Stimulated activated CD8-positive, alpha-beta memory T cell treated with anti-CD3 and anti-CD28 coated beads, Interleukin-7, amount 100 ng/mL, for 48 hours (primary cell): ENCODE measurements around the gene EGLN3.
"Not testable (repeated sequence)": the region's sequence is repeated elsewhere in the genome, so short reads cannot be mapped to it uniquely, and the experiment has no call there.

Source experiments
- DNase-seq, 2 donors: peaks; one replicate each; pipeline ENCODE4 v3.0.0-alpha.2; 2020; ENCODE audit warnings: low read depth in 1 of 2; ENCODE audit errors: extremely low read depth in 1 of 2

The EGLN3 gene

DNA sequence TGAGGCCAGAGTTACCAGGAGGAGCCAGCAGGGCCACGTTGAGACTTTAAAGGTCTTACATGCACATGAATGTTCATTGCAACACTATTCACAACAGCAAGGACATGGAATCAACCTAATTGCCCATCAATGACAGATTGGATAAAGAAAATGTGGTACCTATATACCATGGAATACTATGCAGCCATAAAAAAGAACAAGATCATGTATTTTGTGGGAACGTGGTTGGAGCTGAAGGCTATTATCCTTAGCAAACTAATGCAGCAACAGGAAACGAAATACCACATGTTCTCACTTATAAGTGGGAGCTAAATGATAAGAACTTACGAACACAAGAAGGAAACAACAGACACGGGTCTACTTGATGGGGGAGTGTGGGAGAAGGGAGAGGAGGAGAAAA is 11.6 kb upstream of the EGLN3 start:
- not testable (repeated sequence) for DNase-seq

DNA sequence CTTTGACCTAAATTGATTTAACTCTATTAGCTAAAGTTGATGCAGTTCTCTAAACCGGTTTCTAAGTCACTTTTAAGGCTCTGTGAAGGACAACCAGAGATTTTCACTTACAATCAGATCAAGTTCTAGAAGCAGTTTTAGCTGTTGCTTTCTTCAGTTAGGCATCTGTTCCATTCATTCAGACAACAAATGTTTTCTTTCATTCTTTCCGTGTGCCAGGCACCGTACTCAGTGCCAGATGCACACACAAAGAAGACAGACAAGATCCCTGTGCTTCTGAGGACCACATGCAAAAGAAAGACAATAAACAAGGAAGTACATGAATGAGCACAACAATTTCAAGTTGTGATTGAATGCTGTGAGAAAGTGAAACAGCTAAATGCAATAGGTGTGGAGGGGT is 11.1 kb upstream of the EGLN3 start:
- DNase-seq: no peak

DNA sequence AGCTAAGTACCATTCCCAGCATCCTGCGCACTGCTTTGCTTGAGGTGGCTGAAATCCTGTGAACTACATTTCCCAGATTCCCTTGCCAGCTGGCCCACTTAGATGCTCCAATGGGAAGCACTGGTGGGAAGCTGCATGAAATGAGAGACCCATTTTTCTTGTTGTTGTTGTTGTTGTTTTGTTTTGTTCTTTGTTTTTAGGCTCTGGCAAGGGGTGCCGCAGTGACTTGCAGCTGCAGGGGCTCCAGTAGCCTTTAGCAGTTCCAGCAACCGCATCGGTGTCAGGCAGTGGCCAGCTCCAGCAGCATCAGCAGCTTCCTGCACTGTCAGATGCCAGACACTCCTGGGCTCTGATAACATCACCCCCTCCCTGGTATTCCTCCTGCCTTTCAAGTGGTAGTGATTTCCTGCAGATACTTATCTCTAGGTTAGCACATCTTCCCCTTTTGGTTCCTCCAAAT is 8.8 kb upstream of the EGLN3 start:
- no peak for DNase-seq

DNA sequence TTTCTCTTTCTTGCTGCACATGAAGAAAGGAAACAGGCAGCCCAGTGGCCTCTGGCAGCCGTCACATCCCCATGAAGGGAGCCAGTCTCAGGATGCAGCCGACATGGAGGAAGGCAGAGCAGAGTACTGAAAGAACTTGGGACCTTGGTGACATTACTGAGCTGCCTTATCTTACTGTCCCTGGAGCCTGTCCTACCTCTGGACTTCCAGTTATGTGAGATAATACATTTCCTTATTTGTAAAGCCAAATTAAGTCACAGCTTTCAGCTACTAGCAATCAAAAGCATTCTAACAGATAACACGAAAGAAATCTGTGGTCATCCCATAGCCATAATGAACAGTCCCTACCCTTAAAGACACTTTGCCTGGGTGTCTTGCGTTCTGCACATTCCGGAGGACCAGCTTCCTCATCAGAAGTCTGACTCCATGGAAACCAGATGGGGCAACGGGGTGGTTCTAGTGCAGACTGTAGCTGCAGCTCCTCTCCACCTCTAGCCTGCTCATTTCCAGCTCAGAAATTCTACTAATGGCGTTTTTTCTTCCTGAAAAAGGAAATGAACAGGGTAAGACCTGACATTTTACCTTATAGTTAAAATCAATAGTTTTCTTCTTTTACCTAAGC is 7.8 kb upstream of the EGLN3 start:
- no peak for DNase-seq

DNA sequence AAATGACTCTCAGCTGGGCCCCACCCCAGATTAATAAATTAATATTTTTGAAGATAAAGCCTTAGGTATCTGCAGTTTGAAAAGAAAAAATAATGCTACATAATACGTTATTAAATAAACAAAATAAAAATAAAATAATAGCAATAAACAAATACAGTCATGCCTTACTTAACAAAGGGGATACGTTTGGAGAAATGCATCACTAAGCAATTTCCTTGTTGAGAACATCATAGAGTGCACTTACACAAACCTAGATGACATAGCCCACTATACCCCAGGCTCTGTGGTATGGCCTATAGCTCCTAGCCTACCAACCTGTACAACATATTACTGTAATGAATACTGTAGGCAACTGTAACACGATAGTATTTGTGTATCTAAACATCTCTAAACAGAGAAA is 7.1 kb upstream of the EGLN3 start:
- no peak for DNase-seq

DNA sequence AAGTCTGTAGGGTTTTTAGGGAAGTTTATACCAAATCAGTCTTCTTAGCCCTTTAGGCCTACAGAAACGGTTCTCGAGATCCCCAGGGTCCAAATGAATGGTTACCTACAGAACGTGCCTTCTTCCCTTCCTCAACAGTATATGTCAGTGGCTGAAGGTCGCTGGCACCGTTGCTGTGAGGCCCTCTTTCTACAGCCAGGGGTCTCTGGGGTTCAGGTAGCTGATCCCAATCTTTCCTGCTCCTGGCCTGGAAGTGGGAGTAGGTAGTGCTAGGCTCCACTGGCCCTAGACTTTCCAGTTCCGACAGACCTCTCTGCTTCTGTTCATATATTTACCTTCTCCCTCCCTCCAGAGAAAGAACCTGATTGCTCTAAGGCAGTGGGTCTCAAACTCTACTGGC is 6.4 kb upstream of the EGLN3 start:
- DNase-seq: no peak

DNA sequence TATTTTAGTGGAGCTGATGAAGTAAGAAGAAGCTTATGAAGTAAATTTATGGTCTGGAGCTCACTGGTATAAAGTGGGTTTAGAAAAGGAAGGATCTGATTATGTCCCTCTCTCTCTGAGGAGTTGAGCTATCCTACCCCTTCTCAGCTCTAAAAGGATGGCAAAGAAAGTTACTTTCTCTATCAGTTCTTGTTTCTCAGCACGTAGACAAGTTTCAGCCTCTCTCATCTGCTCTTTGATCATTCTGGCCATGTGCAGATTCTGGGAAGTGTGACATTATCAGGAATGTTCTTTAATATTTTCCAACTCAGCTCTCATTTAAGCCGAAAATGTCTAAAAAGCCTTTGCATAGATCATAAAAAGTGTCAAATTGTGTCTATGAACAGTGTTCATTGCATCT is 5.8 kb upstream of the EGLN3 start:
- no peak for DNase-seq

DNA sequence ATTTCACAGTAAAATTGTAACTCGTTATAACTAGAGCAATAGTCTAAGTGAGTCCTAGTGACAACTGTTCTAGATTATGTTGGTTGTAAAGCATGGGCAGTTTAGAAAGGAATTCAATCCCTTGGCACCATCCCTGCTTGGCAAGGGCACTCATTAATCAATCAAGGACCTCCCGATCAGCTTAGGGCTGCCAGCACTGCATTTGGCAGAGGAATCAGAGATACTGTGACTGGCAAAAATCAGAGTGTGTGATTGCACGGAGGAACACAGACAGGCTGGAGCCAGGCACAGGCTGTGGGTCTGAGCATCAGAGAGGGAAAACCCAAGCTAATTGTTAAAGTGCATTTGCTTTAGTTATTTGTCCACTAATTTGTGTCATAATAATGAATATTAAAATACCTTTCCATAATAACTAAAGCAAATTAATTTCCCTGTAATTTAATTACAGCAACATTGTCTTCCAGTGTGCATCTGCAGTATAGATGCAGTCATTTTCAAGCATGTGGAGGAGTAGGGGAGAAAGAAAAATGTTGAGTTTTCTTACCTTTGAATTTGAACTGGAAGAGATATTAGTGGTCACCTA is 3.2 kb upstream of the EGLN3 start:
- no peak for DNase-seq

DNA sequence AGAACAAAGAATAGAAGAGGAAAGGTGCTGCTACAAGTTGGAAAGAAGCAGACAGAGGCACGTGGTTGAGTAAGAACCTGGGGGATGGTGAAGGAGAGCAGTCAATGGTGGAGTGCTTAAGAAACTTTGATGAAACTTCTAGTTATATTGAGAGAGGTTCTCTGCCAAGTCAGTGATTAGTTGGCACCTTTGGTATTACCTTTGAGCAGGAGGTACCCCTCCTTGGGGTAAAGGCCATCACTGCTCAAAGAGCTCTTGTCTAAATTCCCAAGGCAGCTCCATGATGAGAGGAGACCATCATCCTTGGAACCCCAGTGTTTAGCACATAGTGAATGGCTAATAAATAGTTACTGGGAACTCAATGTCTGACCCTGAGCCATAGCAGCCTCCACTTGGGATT is 1.7 kb upstream of the EGLN3 start:
- no peak for DNase-seq

DNA sequence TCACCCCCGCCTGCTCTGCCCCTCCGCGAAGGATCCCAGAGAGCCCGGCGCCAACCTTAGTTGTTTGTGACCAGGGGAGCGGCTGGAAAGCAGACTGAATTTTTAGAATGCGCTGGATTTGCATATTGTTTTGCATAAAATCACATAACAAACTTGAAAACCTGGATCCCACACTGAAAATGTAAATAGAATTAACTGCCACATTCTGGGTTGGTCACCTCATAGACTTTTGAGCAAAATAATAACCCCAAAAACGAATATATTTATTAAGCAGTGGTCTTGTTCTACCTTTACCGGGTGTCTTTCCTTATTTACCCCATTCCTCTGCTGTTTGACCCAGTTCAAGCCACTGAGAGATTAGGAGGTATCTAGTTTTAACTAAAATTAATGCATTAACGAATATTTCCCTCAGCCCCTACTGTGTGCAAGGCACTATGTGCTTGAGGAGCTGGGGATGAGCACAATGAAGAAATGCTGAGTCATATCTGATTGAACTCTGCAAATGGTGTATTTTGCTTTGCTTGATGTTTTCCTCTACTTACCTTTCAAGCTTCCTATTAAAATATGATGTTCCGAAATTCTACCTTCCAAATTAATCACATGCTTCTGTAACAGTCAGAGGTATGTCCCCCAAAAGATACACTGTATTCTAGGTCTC is 438 bp upstream of the EGLN3 start:
- DNase-seq: no peak

DNA sequence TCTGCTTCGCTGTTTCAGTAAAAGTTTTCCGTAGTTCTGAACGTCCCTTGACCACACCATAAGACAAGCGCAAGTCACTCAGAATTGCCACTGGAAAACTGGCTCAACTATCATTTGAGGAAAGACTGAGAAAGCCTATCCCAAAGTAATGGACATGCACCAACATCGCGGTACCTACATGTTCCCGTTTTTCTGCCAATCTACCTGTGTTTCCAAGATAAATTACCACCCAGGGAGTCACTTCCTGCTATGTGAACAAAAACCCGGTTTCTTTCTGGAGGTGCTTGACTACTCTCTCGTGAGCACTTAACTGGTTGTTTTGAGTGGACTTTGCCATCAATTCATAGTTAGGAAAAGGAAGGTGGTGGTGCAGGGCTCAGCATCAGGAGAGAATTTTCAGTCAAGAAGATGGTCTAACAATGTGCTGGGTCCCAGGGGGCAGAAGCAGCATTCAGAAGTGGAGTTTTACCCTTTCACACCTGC is 1.4 kb downstream of the EGLN3 start:
- no peak for DNase-seq

DNA sequence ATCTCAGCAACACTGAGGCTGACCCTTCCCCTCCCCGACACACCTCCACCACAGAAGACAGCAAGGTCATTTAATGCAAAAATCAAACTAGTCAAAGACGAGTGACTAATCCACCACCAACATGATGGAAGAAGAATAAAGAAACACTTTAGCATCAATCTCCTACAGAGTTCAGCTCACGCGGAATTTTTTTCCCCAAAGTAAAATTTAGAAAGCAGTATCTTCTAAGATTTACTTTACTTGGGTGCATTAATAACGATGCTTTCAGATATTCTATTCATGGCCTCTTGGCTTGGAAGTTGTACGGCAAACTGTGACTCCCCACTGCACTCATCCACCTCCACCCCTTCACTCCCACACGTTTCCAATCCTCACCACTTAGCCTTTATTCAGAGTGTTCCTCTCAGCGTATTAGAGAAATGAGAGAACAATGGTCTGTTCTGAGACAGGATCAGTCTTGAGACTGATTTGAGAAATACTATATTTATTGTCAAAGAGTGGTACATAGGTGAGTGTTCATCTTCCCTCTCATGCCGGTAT is 1.9 kb downstream of the EGLN3 start:
- no peak for DNase-seq

DNA sequence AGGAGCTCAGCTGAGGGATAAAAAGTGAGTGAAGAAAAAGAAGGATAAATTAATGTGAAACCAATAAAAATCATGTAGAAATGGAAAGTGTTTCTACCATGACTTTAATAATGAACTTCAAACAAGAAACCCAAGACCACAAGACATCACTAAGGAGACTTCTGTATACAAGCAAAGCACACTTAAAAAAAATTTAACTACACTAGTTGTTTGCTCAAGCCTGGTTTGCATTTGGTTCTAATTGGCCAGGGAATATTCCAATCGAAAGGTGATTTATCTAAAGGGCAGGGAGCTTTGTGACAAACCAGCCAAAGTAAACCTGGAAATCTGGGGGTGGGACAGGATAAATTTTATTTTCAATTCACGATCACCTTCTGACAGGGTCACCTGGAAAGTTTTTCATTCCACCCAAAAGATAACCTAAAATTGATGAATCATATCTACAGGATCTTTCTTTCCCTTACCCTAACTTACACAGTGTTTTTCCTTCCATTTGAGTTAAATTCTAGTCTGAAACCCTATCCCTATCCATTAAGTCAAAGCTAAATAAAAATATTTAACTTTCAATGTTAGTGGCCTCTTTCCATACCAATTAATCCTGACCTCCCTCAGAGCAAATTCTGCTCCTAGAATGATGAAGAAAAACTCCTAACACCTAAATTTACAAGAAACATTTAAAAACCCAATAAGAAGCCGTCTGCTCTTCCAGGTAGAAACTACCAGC is 2.6 kb downstream of the EGLN3 start:
- DNase-seq: no peak

DNA sequence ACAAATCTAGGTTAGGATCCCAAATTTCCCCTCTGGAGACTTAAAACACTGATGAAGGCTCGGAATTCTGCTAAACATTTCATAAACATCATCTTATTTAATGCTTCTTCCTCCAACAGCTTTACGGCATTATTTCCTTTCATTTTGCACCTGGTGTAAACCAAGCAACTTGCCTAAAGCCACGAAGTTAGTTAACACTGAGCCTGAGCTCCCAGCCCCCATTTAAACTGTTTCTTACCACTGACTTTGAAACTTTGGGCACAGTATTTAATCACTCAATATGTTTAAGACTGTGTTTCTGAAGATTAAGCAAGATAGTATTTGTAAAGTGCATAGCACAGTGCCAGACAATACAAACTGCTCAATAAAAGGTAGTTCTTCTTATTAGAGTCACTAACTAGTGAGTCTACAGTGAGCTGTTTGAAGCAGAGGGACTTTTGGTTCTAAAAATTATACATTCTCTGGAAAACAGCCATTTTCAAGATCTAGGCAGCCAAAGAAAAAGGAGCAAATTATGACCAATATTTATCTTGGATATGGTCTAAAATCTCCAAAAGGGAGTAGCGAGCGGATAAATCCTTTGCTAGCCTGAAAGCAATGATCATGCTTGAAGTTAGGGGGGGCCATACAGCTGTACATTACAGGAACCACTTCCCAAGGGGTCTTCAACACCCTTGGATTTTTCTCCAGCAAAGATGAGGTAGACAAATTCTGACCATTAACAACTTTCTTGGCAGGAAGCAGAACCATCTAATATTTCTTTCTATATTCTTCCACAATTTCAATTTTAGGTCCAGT is 4.0 kb downstream of the EGLN3 start:
- no peak for DNase-seq

DNA sequence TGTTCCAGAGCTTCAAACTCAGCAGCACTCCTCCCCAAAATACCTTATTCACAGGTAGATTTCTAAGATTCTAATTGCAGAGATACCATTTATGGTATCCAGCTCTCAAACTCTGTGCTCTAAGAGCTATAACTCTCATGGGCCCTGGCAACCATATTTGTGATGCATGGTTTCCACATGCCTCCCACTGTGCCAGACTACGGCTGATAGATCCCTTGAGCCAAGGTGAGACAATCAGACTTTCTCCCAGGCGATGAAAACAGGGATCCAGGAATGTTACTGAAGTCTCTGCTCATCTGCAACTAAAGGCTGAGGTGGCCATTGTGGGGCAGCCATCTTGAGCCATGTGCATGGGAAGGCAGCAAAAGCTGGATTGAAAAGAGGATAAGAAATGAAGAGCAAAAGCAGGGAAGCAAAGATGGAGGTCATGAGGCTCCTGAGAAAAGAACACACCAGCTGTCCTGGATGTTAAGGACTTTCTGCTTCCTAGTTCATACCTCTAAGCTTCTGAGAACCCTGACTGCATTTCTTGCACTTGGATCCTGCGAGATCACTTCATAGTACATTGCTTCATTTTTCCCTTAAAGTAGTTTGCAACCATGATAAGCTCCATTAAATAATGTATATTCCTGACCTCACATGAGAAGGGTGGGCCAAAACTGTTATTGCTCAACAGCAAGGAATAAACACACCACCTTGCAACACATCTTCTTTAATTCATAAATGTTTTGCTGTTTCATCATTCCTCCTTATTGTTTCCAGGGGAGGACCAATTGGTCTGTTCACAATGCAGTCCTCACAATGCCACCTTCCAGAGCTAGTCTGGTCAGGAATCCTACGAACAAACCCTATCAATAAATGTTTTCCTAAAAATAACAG is 5.4 kb downstream of the EGLN3 start:
- no peak for DNase-seq

DNA sequence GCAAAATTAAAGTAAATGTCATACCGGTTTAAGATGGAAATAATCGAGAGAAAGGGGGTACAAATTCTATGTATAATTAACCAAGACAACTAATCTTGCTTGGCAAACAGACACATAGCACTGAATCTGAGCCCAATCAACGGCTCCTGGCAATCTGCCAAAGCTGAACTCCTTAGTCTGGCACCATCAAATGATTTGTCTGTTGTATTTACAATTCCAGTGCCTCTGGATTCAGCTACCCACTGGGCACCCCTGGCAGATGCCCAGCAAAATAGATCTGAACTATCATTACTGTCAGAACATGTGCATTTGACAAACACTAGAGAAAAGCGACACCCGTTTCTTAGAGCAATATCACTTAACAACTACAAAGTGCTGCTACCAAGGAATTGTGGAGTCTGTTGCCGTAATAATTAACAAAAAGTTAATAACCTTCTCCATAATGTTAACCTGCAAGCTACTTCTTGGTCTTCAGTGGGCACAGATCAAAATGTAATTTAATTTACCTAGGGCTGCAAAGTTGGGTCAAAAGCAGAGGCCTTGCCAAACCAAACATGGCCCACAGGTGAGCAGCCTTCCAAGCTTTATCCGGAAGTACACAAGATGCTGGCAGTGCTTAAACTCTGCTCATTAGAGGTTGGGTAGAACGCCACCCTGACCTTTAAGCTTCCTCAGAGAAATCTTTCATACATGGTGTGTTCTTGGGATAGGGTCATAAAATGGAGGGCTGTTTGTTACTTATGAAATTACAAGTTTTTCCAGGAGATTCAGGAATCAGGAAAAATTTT is 7.6 kb downstream of the EGLN3 start:
- DNase-seq: no peak

DNA sequence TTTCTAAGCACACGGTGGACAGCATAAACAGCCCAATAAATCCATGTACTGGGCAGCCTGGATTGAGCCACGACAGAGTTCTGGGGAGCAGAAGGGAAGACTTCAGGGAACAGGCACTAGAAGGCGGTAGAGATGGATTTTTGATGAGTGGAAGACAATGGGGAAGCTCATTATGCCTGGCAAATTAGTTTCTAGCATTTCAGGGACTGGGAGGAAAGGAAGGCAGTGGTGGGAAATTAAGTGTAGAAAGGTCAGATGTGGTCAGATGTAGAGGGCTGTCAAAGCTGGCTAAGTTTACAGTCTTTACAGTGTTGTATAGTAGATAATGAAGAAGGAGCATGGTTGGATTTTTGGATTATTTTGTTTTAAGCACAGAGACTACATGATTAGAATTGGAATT is 9.2 kb downstream of the EGLN3 start:
- no peak for DNase-seq

DNA sequence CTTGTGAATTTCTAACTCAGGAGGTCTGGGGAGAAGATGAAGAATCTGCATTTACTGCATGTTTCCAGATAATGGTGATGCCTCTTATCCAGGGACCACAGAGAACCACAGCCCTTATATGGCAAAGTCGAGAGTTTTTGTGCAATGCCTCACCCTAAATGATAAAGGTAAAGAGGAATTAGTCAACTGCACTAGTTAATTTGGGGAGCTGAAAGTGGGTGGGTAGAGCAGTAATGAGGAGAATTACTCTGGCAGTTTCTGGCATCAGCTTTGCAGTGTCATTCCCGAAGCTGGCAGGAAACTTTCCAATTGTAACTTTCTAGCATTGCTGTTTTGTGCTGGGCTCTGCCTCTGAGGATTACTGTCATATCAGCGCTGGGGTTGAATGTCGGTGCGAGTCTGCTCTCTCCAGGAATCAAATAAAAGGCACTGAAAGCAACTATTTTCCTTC is 10.3 kb downstream of the EGLN3 start:
- no peak for DNase-seq
